GM18502 (cell line): Measurements from ENCODE around the gene SCD.
"Not testable (repeated sequence)": the region's sequence is repeated elsewhere in the genome, so short reads cannot be mapped to it uniquely, and the experiment has no call there.

Experiments
- ATAC-seq: cut with Tn5 transposase; IDR thresholded peaks from one replicate; pipeline ENCODE4 v1.9.1; 2021; ENCODE audit warnings: mild to moderate bottlenecking; ENCODE audit not compliant: unreplicated experiment, poor library complexity

Gene SCD

GRCh38 chr10:100359529-100360150, 12.6 kb downstream of the SCD start:
- ATAC-seq: no peak

GRCh38 chr10:100360234-100360633, 13.2 kb downstream of the SCD start:
- ATAC-seq: no peak

GRCh38 chr10:100362570-100363496, 15.8 kb downstream of the SCD start:
- ATAC-seq: no peak

GRCh38 chr10:100364175-100364574, 17.1 kb downstream of the SCD start:
- no peak for ATAC-seq

- no peak for ATAC-seq
Observed at GRCh38 chr10:100364735-100365391, 17.8 kb downstream of the SCD start.

- no peak for ATAC-seq
Observed at GRCh38 chr10:100368721-100369120, 21.7 kb downstream of the SCD start.

GRCh38 chr10:100370714-100371481, 23.9 kb downstream of the SCD start:
- no peak for ATAC-seq

- no peak for ATAC-seq
Observed at GRCh38 chr10:100371482-100372027, 24.5 kb downstream of the SCD start.

GRCh38 chr10:100372415-100373297, 25.6 kb downstream of the SCD start:
- no peak for ATAC-seq

- ATAC-seq: peak; percentile 93
Observed at GRCh38 chr10:100373298-100374199, 26.5 kb downstream of the SCD start.

- no peak for ATAC-seq
Observed at GRCh38 chr10:100374200-100374655, 27.2 kb downstream of the SCD start.

- not testable (repeated sequence) for ATAC-seq
Observed at GRCh38 chr10:100374677-100375353, 27.8 kb downstream of the SCD start.

- ATAC-seq: not testable (repeated sequence)
Observed at GRCh38 chr10:100376656-100377055, 29.6 kb downstream of the SCD start.

GRCh38 chr10:100377830-100378229, 30.8 kb downstream of the SCD start:
- no peak for ATAC-seq

- ATAC-seq: no peak
Observed at GRCh38 chr10:100380400-100380799, 33.4 kb downstream of the SCD start.

- ATAC-seq: no peak
Observed at GRCh38 chr10:100382553-100382952, 35.5 kb downstream of the SCD start.

- no peak for ATAC-seq
Observed at GRCh38 chr10:100383251-100383650, 36.2 kb downstream of the SCD start.
